DOHH2 (cell line): Measurements from ENCODE around the gene TMEM107.

ENCODE experiments used
- H3F3A ChIP-seq: fragments of 200-600 bp; sonication (generic), shearing (Covaris generic); 2 replicates; pipeline ENCODE4 v1.6.0; 2016; ENCODE audit warnings: antibody characterized with exemption, mild to moderate bottlenecking; ENCODE audit not compliant: control insufficient read depth, insufficient read depth
- H3K27ac ChIP-seq: fragments of 200-600 bp; sonication (generic); 2 replicates; pipeline ENCODE4 v1.5.1; 2014; ENCODE audit warnings: low read depth, mild to moderate bottlenecking, low read length, moderate library complexity
- H3K27me3 ChIP-seq: fragments of 200-600 bp; sonication (generic); 2 replicates; pipeline ENCODE4 v1.6.1; 2014; ENCODE audit warnings: mild to moderate bottlenecking, low read length, mixed read lengths; ENCODE audit not compliant: control insufficient read depth
- H3K36me3 ChIP-seq: fragments of 200-600 bp; sonication (generic); 2 replicates; pipeline ENCODE4 v1.6.1; 2014; ENCODE audit warnings: mild to moderate bottlenecking, low read length, moderate library complexity, mixed read lengths; ENCODE audit not compliant: control insufficient read depth
- H3K4me1 ChIP-seq: fragments of 200-600 bp; sonication (generic); 2 replicates; pipeline ENCODE4 v1.6.1; 2014; ENCODE audit warnings: mild to moderate bottlenecking, low read length, mixed read lengths; ENCODE audit not compliant: control insufficient read depth
- H3K4me2 ChIP-seq: fragments of 200-600 bp; sonication (generic); 2 replicates; pipeline ENCODE4 v1.6.0; 2014; ENCODE audit warnings: mild to moderate bottlenecking, low read length, moderate library complexity
- H3K4me3 ChIP-seq: fragments of 200-600 bp; sonication (generic); 2 replicates; pipeline ENCODE4 v1.5.1; 2014; ENCODE audit warnings: mild to moderate bottlenecking, low read length, mixed read lengths
- H3K79me2 ChIP-seq: fragments of 200-600 bp; sonication (generic); 2 replicates; pipeline ENCODE4 v1.6.1; 2014; ENCODE audit warnings: mild to moderate bottlenecking, low read length, mixed read lengths; ENCODE audit not compliant: control insufficient read depth
- H3K9me2 ChIP-seq: fragments of 200-600 bp; sonication (generic); replicated peaks from 2 replicates; pipeline ENCODE4 v1.6.1; 2014; ENCODE audit warnings: mild to moderate bottlenecking, low read length, mixed read lengths; ENCODE audit not compliant: control insufficient read depth
- H3K9me3 ChIP-seq: fragments of 200-600 bp; sonication (generic); 2 replicates; pipeline ENCODE4 v1.6.1; 2014; ENCODE audit warnings: antibody characterized with exemption, low read length, mixed read lengths; ENCODE audit not compliant: control insufficient read depth, insufficient read depth
- H4K20me1 ChIP-seq: fragments of 200-600 bp; sonication (generic); 2 replicates; pipeline ENCODE4 v1.6.0; 2014; ENCODE audit warnings: low read depth, mild to moderate bottlenecking, antibody characterized with exemption, low read length, moderate library complexity; ENCODE audit not compliant: control insufficient read depth, insufficient read depth
- EZH2phosphoT487 ChIP-seq: fragments of 200-600 bp; sonication (generic); IDR thresholded peaks from 2 replicates; pipeline ENCODE4 v1.6.1; 2017; ENCODE audit warnings: borderline replicate concordance, mild to moderate bottlenecking, antibody characterized with exemption, low read length, moderate library complexity, mixed read lengths
- TF ChIP-seq, protein P1 (sequence below): fragments of 200-600 bp; sonication (generic); IDR thresholded peaks from one replicate; pipeline ENCODE4 v1.5.1; 2014; ENCODE audit warnings: antibody characterized with exemption, mild to moderate bottlenecking, low read depth, low read length; ENCODE audit not compliant: poor library complexity, severe bottlenecking

Gene TMEM107

DNA sequence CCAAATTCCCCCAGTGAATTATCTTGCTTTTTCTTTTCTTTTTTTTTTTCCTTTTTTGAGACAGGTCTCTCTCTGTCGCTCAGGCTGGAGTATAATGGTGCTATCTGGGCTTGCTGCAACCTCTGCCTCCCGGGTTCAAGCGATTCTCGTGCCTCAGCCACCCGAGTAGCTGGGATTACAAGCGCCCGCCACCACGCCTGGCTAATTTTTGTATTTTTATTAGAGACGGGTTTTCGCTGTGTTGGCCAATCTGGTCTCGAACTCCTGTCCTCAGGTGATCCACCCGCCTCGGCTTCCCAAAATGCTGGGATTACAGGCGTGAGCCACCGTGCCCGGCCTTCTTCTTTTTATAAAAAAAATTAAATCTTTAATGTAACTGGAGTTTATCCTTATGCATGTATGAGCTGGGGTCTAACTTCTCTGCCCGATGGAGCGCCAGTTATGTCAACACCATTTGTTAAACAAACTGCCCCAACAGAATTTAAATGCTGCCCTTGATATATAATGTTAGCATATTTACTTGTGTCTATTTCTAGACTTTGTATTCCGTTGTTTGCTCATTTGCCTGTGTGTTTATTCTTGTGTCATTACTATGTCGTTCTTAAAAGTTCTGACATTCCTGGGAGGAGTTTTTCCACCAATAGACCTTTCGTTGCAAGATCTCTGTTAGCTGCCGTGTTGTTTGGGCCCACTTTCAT is 34.7 kb upstream of the TMEM107 start:
- H3K9me2 ChIP-seq = no peaks in the 10 kb centered on the region
- H3K27me3 ChIP-seq = no peaks in the 10 kb centered on the region
- TF ChIP-seq EZH2phosphoT487 = no peak
- TF ChIP-seq, protein P1, sequence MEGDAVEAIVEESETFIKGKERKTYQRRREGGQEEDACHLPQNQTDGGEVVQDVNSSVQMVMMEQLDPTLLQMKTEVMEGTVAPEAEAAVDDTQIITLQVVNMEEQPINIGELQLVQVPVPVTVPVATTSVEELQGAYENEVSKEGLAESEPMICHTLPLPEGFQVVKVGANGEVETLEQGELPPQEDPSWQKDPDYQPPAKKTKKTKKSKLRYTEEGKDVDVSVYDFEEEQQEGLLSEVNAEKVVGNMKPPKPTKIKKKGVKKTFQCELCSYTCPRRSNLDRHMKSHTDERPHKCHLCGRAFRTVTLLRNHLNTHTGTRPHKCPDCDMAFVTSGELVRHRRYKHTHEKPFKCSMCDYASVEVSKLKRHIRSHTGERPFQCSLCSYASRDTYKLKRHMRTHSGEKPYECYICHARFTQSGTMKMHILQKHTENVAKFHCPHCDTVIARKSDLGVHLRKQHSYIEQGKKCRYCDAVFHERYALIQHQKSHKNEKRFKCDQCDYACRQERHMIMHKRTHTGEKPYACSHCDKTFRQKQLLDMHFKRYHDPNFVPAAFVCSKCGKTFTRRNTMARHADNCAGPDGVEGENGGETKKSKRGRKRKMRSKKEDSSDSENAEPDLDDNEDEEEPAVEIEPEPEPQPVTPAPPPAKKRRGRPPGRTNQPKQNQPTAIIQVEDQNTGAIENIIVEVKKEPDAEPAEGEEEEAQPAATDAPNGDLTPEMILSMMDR = no peak
- H3K27ac ChIP-seq = peak overlapping the region; percentile 88
- peak overlapping the region; percentile 96 for H3K4me3 ChIP-seq
- peaks cover 41% of the 10 kb centered on the region for H3K36me3 ChIP-seq
- H3F3A ChIP-seq = peaks cover 20% of the 10 kb centered on the region
- H3K4me2 ChIP-seq = peak overlapping the region; percentile 67
- peaks cover 46% of the 10 kb centered on the region for H3K79me2 ChIP-seq
- H4K20me1 ChIP-seq = peaks cover 11% of the 10 kb centered on the region
- H3K4me1 ChIP-seq = peaks cover 27% of the 10 kb centered on the region
- H3K9me3 ChIP-seq = no peaks in the 10 kb centered on the region

GRCh38 chr17:8209907-8210760 is 34.0 kb upstream of the TMEM107 start, which contains the start of gene AURKB:
TSS of gene AURKB (minus strand) at chr17:8210575. CDS start at chr17:8210224, 351 bp downstream.
- no peaks in the 10 kb centered on the region for H3K9me2 ChIP-seq
- peaks cover 11% of the 10 kb centered on the region for H4K20me1 ChIP-seq
- peaks cover 49% of the 10 kb centered on the region for H3K36me3 ChIP-seq
- H3K27me3 ChIP-seq = no peaks in the 10 kb centered on the region
- peaks cover 24% of the 10 kb centered on the region for H3F3A ChIP-seq
- no peaks in the 10 kb centered on the region for H3K9me3 ChIP-seq
- no peak for TF ChIP-seq EZH2phosphoT487
- TF ChIP-seq, protein P1 = no peak
- H3K4me2 ChIP-seq = peak within 1 kb of the TSS; percentile 67
- peak within 1 kb of the TSS; percentile 96 for H3K4me3 ChIP-seq
- peaks cover 46% of the 10 kb centered on the region for H3K79me2 ChIP-seq
- H3K27ac ChIP-seq = peak within 1 kb of the TSS; percentile 88
- peaks cover 27% of the 10 kb centered on the region for H3K4me1 ChIP-seq

GRCh38 chr17:8206536-8206935 is 30.4 kb upstream of the TMEM107 start:
- Histone ChIP-seq H3F3A (peaks cover 28% of the 10 kb centered on the region), H3K27ac (no peak overlapping the region), H3K27me3 (no peaks in the 10 kb centered on the region), H3K79me2 (peaks cover 46% of the 10 kb centered on the region), H3K9me2 (no peaks in the 10 kb centered on the region), H3K4me1 (peaks cover 22% of the 10 kb centered on the region), H3K4me2 (no peak overlapping the region), H4K20me1 (peaks cover 11% of the 10 kb centered on the region), H3K36me3 (peaks cover 71% of the 10 kb centered on the region), H3K4me3 (no peak overlapping the region), H3K9me3 (no peaks in the 10 kb centered on the region)
- no peak for TF ChIP-seq EZH2phosphoT487
- TF ChIP-seq, protein P1 = no peak
